HG03432 (cell line): ENCODE data around the gene MTNR1A.

Source experiments
- ATAC-seq: cut with Tn5 transposase; IDR thresholded peaks from one replicate; pipeline ENCODE4 v1.9.1; 2021; ENCODE audit warnings: mild to moderate bottlenecking, moderate library complexity; ENCODE audit not compliant: unreplicated experiment

Gene MTNR1A

DNA sequence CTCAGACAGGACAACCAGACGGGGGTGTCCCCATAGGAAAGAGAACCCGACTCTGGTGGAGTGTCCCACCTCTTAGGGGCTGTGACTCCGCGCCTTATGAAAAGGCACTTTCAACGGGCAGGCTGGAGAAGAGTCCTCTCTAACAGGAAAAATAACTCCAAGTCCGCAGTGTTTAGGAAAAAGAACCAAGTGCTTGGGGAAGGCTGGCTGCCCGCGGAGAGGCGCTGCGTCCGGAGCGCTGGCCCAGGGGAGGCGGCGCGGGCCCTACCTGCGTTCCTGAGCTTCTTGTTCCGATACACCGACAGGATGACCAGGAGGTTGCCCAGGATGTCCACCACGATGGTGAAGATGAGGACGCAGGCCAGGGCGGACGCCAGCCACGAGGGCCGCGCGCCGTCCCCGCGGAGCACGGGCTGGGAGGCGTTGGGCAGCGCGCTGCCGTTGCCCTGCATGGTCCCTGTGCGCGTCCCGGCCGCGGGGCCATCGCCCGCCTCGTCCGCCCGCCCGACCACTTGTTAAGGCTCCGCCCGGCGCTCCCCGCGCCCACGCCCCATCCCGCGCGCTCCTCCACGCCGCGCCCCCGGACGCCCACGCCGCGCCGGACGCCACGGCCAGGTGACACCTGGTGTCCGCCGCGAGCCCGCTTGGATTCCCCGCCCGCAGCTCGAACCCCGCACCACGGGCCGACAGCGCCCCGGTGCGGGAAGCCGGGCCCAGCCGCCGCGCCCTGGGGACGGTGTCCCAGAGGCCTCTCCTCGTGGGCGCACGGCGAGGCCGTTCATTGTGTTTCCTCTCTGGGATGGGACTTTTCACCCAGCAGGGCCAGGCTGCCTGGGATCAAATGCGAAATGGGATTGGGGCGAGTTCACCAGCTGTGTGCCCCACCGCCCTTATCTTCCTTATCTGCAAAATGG is at the start of gene MTNR1A:
MTNR1A (minus strand) TSS at position 654 of the 914 bp plus-strand sequence; CDS start at position 452, 202 bp downstream.
- ATAC-seq = no peak

GRCh38 chr4:186604124-186604807 is 48.9 kb upstream of the MTNR1A start:
- no peak for ATAC-seq

GRCh38 chr4:186602978-186603377 is 47.6 kb upstream of the MTNR1A start:
- no peak for ATAC-seq

- ATAC-seq = no peak
Measured at GRCh38 chr4:186599483-186599882, 44.1 kb upstream of the MTNR1A start.

GRCh38 chr4:186598686-186599085 is 43.3 kb upstream of the MTNR1A start:
- ATAC-seq = no peak

- no peak for ATAC-seq
Measured at GRCh38 chr4:186596850-186597390, 41.6 kb upstream of the MTNR1A start.

DNA sequence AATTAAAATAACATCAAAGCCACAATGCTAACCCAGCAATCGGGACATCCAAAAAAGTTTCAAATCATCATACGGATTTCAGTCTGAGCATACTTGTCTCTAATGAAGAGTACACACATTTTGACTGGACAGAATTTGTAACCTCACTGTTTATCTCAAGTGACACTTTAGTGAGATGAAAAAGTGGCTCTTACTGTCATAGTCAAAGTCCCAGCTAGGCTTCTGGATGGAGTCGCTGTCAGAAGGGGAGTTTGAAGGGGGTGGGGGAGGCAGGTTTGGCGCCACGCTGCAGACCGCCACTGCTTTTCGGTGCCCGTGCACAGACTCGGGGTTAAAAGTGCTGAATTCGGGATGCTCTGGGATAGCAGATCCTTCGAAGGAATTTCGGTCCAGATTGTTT is 41.0 kb upstream of the MTNR1A start:
- ATAC-seq = no peak

DNA sequence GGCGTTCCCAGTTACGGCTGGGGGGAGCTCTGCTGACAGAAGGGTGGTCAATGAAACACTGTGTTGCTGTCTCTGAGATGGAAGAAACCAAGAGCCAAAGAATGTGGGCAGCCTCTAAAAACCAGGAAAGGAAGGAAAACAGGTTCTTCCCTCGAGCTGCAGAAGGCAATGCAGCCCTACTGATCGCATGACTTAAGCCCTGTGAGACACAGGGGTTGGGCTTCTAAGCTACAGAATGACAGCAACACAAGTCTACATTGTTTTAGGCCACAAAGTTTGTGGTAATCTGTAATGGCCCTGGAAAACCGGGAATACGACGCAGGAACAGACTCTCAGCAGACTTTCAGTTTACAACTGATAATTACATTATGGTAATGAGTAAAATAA is 38.2 kb upstream of the MTNR1A start:
- no peak for ATAC-seq

DNA sequence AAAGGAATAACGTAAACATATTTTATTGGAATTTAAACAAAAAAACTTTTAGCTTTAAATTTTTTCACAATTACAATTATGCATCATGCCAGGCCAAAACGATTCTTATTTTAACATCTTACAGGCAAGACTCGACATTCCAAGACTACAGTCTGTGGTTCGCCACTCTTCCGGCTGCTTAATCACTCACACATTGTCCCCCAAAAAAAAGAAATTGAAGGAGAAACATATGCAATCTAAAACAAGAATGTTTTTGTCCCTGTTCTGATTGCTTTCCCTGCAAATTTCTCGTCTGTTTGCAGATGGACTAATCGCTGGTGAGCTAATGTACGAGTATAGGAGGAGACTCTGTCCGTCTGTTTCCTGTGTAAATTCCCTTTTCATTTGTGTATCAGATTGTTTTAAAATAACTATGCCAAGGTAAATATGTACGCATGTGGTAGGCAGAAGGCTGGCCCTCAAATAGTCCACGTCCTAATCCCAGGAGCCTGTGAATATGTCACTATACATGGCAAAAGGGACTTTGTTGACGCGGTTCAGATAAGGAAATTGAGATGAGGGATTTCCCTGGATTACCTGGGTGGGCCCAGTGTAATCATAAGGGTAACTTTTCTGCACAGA is 37.7 kb upstream of the MTNR1A start:
- ATAC-seq = no peak

DNA sequence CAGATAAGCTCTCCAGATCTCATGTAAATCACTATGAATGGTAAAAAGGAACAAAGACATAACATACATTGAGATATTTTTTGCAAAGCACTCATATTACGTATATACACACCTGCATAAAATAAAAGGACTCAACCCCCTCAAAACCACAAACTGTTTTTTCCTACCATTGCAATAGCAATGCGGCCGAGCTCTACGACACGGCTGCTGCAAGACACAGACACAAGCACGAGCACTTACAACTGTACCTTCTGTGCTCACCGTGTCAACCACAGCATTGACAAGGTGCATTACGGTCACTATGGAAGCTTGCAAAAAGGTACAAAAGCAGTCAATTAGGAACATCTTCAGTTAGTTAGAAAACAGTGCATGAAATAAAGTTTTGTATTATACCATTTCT is 37.1 kb upstream of the MTNR1A start:
- no peak for ATAC-seq

- no peak for ATAC-seq
Measured at GRCh38 chr4:186591651-186592050, 36.3 kb upstream of the MTNR1A start.

- no peak for ATAC-seq
Measured at GRCh38 chr4:186588503-186588902, 33.1 kb upstream of the MTNR1A start.

GRCh38 chr4:186587416-186588018 is 32.1 kb upstream of the MTNR1A start:
- peak; percentile 79 for ATAC-seq

GRCh38 chr4:186586205-186586604 is 30.8 kb upstream of the MTNR1A start:
- no peak for ATAC-seq

DNA sequence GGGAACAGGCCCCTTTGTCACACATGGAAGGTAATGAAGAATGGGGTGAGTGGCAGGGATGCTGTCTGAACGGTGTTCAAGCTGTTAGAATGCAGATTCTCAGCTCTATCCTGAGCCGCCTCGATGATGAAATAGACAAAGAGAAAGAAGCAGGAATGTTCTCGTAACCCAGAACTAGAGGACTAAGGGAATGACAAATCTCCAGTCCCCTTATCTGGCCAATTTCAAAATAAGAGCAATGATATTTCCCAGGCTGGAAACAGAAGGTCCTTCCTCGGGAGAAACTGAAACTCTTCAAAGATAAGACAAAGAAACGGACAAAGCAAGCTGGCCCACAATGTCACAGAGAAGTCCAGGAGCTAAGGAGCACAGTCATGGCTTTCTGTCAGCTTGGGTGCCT is 29.5 kb upstream of the MTNR1A start:
- no peak for ATAC-seq

GRCh38 chr4:186581421-186581820 is 26.1 kb upstream of the MTNR1A start:
- ATAC-seq = no peak

DNA sequence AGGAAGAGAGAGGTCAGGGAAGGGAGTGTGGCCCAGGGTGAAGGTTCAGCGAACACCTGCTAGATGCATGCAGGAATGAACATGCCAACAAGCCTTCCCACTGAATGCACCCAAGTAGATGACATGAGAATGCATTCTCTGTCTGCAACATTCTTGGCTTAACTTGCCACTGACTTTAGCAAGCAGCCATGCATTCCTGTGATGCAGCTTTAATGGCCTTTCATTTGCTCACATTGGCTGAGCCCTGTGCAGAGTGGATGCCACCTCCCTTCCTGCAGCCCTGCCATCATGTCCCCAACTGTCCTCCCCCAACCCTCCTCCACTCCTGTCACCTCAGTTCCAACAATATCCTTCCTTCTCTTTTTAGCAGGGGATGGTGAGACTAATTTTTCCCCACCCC is 25.3 kb upstream of the MTNR1A start:
- no peak for ATAC-seq

- no peak for ATAC-seq
Measured at GRCh38 chr4:186570193-186570996, 15.0 kb upstream of the MTNR1A start.

- no peak for ATAC-seq
Measured at GRCh38 chr4:186569533-186570192, 14.3 kb upstream of the MTNR1A start.

DNA sequence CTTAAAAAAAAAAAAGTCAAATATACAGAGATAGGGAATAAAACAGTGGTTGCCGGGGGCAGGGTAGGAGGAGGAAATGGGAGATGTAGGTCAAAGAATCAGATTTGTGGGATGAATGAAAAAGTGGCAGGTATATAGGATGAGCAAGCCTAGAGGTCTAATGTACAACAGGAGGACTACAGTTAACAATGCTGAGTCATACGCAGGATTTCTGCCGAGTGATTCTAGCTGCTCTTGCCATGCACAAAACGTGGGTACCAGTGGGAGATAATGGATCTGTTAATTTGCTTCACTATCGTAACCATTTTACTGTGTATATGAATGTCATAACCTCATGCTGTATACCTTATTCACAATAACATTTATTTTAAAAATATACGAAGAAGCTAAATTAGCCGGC is 10.7 kb upstream of the MTNR1A start:
- no peak for ATAC-seq
